OCI-LY7 (cell line): Measurements from ENCODE around the gene MAP3K7CL. TPM values are rescaled to one million over a fixed set of nuclear protein-coding genes. Genes with fewer than 3 reads are reported as not detected.

Experiments used
- BruUV-seq: library from RNA; stranded (reverse); fragments of 400-500 nt; replicated peaks from 2 replicates; lab custom pipeline; 2021; lab: Mats Ljungman, UMichigan
- CTCF ChIA-PET: fragments of 300-600 bp; sonication (Branson Sonifier 250); formaldehyde crosslinking; loops from one replicate; lab custom pipeline; 2022; ENCODE audit warnings: antibody characterized with exemption; ENCODE audit not compliant: unreplicated experiment; lab: Charles Lee
- POLR2A ChIA-PET: fragments of 300-600 bp; sonication (Branson Sonifier 250); formaldehyde crosslinking; loops from one replicate; lab custom pipeline; 2022; ENCODE audit warnings: antibody characterized with exemption; lab: Charles Lee
- DNase-seq: peaks from one replicate; pipeline ENCODE4 v3.0.0-alpha.2; 2015; ENCODE audit warnings: low spot score
- H2AFZ ChIP-seq: fragments of 200-600 bp; sonication (generic), shearing (Covaris generic); 2 replicates; pipeline ENCODE4 v1.6.1; 2014; ENCODE audit warnings: mild to moderate bottlenecking, antibody characterized with exemption, low read length, moderate library complexity
- H3K27ac ChIP-seq: fragments of 200-600 bp; sonication (generic); 2 replicates; pipeline ENCODE4 v1.5.1; 2014; ENCODE audit warnings: mixed run types, low read depth, mild to moderate bottlenecking, moderate library complexity, low read length, inconsistent platforms; ENCODE audit not compliant: poor library complexity, severe bottlenecking
- H3K36me3 ChIP-seq: fragments of 200-600 bp; sonication (generic); 2 replicates; pipeline ENCODE4 v1.6.1; 2014; ENCODE audit warnings: mild to moderate bottlenecking, antibody characterized with exemption, low read length, moderate library complexity, mixed read lengths; ENCODE audit not compliant: insufficient read depth
- H3K4me1 ChIP-seq: fragments of 200-600 bp; sonication (generic); 2 replicates; pipeline ENCODE4 v1.5.1; 2014; ENCODE audit warnings: mild to moderate bottlenecking, low read length; ENCODE audit not compliant: insufficient read depth, poor library complexity, severe bottlenecking
- H3K4me2 ChIP-seq: fragments of 200-600 bp; sonication (generic); 2 replicates; pipeline ENCODE4 v1.6.1; 2014; ENCODE audit warnings: mild to moderate bottlenecking, low read length
- H3K4me3 ChIP-seq: fragments of 200-600 bp; sonication (generic); 2 replicates; pipeline ENCODE4 v1.5.1; 2014; ENCODE audit warnings: mild to moderate bottlenecking, low read depth, low read length; ENCODE audit not compliant: poor library complexity, severe bottlenecking
- H3K79me2 ChIP-seq: fragments of 200-600 bp; sonication (generic); 2 replicates; pipeline ENCODE4 v1.6.1; 2016; ENCODE audit warnings: low read depth, mild to moderate bottlenecking, low read length, moderate library complexity, mixed read lengths; ENCODE audit not compliant: insufficient read depth
- H3K9me2 ChIP-seq: fragments of 200-600 bp; sonication (generic); 2 replicates; pipeline ENCODE4 v1.6.1; 2016; ENCODE audit warnings: mild to moderate bottlenecking, low read length, mixed read lengths; ENCODE audit not compliant: insufficient read depth
- H3K9me3 ChIP-seq: fragments of 200-600 bp; sonication (generic); 2 replicates; pipeline ENCODE4 v1.6.1; 2014; ENCODE audit warnings: mild to moderate bottlenecking, mixed run types, low read length, mixed read lengths
- H4K20me1 ChIP-seq: fragments of 200-600 bp; sonication (generic); 2 replicates; pipeline ENCODE4 v1.6.1; 2014; ENCODE audit warnings: mild to moderate bottlenecking, antibody characterized with exemption, low read length, moderate library complexity, mixed read lengths; ENCODE audit not compliant: insufficient read depth
- CTCF ChIP-seq: fragments of 200-600 bp; sonication (generic); conservative IDR thresholded peaks from 2 replicates; pipeline ENCODE4 v1.5.1; 2014; ENCODE audit warnings: mild to moderate bottlenecking, antibody characterized with exemption, low read length, moderate library complexity, mixed read lengths
- EZH2phosphoT487 ChIP-seq: fragments of 200-600 bp; sonication (generic); IDR thresholded peaks from 2 replicates; pipeline ENCODE4 v1.6.1; 2018; ENCODE audit warnings: low read depth, borderline replicate concordance, mild to moderate bottlenecking, mixed run types, antibody characterized with exemption, low read length, moderate library complexity, mixed read lengths
- intact Hi-C: fragments of 100-400 bp; cut with micrococcal nuclease; formaldehyde crosslinking; loops from one replicate; pipeline ENCODE4 v1.10.0; 2022; ENCODE audit not compliant: unreplicated experiment
- total RNA-seq, 2 experiments: library from RNA; depleted of rRNA in 1 of 2; stranded (reverse); fragments of >200 nt in 1 of 2; shearing (Covaris generic) in 1 of 2; gene quantifications; 2 replicates each; pipeline ENCODE4 v1.2.3, GENCODE V29; 2014 to 2022

MAP3K7CL gene
- total RNA-seq, 2 experiments from 2014 or later: 7.8 to 13.0 TPM

DNA sequence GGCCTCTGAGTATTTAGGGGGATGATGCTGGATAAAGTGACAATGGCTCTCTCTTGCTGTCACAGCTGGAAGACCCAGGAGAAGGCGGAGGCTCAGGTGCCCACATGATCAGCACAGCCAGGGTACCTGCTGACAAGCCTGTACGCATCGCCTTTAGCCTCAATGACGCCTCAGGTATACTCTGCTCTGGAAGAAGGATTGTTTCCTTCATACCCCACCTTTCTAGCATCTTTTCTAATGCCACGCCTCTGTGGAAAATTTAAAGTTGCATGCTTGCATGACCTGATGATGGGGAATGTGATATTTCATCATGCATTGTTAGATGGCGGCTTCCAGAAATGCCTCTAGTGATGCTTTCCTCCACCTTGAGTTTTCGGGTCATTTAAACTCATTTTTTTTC, 2.8 kb downstream of the MAP3K7CL start:
- H3K9me3 ChIP-seq: no peaks in the 10 kb centered on the region
- H3K27ac ChIP-seq: no peak overlapping the region
- H2AFZ ChIP-seq: no peak overlapping the region
- no peaks in the 10 kb centered on the region for H3K4me1 ChIP-seq
- DNase-seq: no peak
- BruUV-seq: no TSS peak
- TF ChIP-seq EZH2phosphoT487 (no peak), CTCF (no peak)
- no peak overlapping the region for H3K4me3 ChIP-seq
- no peak overlapping the region for H3K4me2 ChIP-seq
- POLR2A ChIA-PET: interaction anchor here (1.2 to 1.3 kb wide), 2 partner anchors 11 kb away, joined by 3 to 5 read pairs; no protein-coding TSS in a partner anchor
- no peaks in the 10 kb centered on the region; the same call in 1 of the 2 replicates for H3K9me2 ChIP-seq
- intact Hi-C loops: no loop called here
- no peaks in the 10 kb centered on the region for H3K36me3 ChIP-seq
- CTCF ChIA-PET: no interaction called here
- H4K20me1 ChIP-seq: no peaks in the 10 kb centered on the region; the same call in 1 of the 2 replicates
- H3K79me2 ChIP-seq: no peaks in the 10 kb centered on the region

DNA sequence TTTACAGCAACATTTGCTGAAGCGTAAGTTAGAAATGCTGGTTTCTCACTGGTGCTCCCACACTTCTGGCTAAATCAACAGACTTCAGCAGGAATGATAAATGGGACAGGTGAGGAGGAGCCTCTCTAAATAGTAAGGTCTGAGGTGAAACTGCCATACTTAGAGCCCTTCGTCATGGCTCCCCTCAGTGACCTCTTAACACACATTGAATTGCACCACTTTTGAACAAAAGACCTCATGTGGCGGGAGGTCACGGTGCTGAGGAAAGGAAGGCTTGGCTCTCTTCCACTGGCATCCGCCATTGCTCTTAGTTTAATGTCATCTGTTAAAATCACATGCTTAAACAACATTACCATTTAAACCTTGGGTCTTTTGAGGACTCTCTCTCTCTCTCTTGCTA, 3.4 kb downstream of the MAP3K7CL start:
- Histone ChIP-seq H3K9me2 (no peaks in the 10 kb centered on the region; the same call in 1 of the 2 replicates), H3K36me3 (no peaks in the 10 kb centered on the region), H3K9me3 (no peaks in the 10 kb centered on the region), H3K79me2 (no peaks in the 10 kb centered on the region), H3K4me1 (no peaks in the 10 kb centered on the region), H4K20me1 (no peaks in the 10 kb centered on the region; the same call in 1 of the 2 replicates), H3K27ac (no peak overlapping the region), H3K4me3 (no peak overlapping the region), H2AFZ (no peak overlapping the region), H3K4me2 (no peak overlapping the region)
- POLR2A ChIA-PET: interaction anchor here (1.3 kb wide), 1 partner anchor 12 kb away, joined by 5 read pairs; no protein-coding TSS in a partner anchor
- no TSS peak for BruUV-seq
- TF ChIP-seq CTCF (no peak), EZH2phosphoT487 (no peak)
- DNase-seq: no peak
- intact Hi-C loops: no loop called here
- CTCF ChIA-PET: no interaction called here

DNA sequence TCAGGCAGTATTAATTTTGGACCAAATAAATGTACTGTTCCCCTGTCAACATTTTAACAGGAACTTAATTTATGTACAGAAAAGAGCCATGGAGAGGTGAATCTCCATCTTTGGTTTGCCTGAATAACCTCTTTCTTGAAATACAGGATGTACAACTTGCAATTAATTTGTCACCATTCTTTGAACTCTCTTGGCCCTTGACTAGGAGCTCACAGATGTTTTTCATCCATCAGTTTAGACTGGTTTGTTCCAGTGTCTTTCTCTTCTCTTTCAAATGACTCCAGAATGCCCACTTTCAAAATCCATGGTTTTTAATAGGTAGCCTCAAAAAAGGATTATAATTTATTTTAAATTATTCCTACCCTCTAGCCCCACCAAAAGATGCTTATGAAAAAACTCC, 5.0 kb downstream of the MAP3K7CL start:
- Histone ChIP-seq H3K4me3 (no peak overlapping the region), H3K27ac (no peak overlapping the region), H3K79me2 (no peaks in the 10 kb centered on the region), H3K36me3 (no peaks in the 10 kb centered on the region), H4K20me1 (no peaks in the 10 kb centered on the region; the same call in 1 of the 2 replicates), H3K9me3 (no peaks in the 10 kb centered on the region), H2AFZ (no peak overlapping the region), H3K4me1 (no peaks in the 10 kb centered on the region), H3K4me2 (no peak overlapping the region), H3K9me2 (no peaks in the 10 kb centered on the region; the same call in 1 of the 2 replicates)
- intact Hi-C loops: no loop called here
- ChIA-PET CTCF (no interaction called here), POLR2A (interaction anchor here (0.5 to 0.7 kb wide), 2 partner anchors 11 to 483 kb away, joined by 3 to 4 read pairs; no protein-coding TSS in a partner anchor)
- no peak for TF ChIP-seq EZH2phosphoT487
- no peak for TF ChIP-seq CTCF
- no TSS peak for BruUV-seq
- no peak for DNase-seq
